Measurements from ENCODE around the gene VPS11. TPM values are rescaled to one million over a fixed set of nuclear protein-coding genes. Genes with fewer than 3 reads are reported as not detected.
A peak's percentile ranks its signal among the peaks of the same experiment; 100 is the strongest.

The VPS11 gene
- total RNA-seq, 2 donors from 2014 or later: 41.1 to 49.1 TPM

GRCh38 chr11:119091966-119092879, 24.6 kb downstream of the VPS11 start:
- Histone ChIP-seq H3K4me3 (no peak overlapping the region), H3K27me3 (replicated peaks; ENCODE audit: insufficient read depth) (no peaks in the 10 kb centered on the region), H3K27ac (no peak overlapping the region), H3K9me3 (no peaks in the 10 kb centered on the region), H3K4me1 (replicated peaks) (peaks cover 10% of the 10 kb centered on the region), H3K36me3 (no peaks in the 10 kb centered on the region)
- intact Hi-C loops (cut with DNase I): loop anchor here (5.0 kb wide), 1 partner anchor 105 kb away; no protein-coding TSS in a partner anchor
- WGBS: 82% methylated on average over 13 of the region's 13 CpGs
- TF ChIP-seq POLR2A (IDR thresholded peaks at IDR 0.05) (no peak), POLR2AphosphoS5 (IDR thresholded peaks at IDR 0.05) (no peak)
- TF ChIP-seq, protein P1, sequence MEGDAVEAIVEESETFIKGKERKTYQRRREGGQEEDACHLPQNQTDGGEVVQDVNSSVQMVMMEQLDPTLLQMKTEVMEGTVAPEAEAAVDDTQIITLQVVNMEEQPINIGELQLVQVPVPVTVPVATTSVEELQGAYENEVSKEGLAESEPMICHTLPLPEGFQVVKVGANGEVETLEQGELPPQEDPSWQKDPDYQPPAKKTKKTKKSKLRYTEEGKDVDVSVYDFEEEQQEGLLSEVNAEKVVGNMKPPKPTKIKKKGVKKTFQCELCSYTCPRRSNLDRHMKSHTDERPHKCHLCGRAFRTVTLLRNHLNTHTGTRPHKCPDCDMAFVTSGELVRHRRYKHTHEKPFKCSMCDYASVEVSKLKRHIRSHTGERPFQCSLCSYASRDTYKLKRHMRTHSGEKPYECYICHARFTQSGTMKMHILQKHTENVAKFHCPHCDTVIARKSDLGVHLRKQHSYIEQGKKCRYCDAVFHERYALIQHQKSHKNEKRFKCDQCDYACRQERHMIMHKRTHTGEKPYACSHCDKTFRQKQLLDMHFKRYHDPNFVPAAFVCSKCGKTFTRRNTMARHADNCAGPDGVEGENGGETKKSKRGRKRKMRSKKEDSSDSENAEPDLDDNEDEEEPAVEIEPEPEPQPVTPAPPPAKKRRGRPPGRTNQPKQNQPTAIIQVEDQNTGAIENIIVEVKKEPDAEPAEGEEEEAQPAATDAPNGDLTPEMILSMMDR (IDR thresholded peaks at IDR 0.05): no peak
- no peak for DNase-seq (ENCODE audit: low spot score)

GRCh38 chr11:119092880-119093842, 25.5 kb downstream of the VPS11 start:
- peak; percentile 67 for DNase-seq (ENCODE audit: low spot score)
- no peaks in the 10 kb centered on the region for H3K9me3 ChIP-seq
- H3K27me3 ChIP-seq (replicated peaks; ENCODE audit: insufficient read depth): no peaks in the 10 kb centered on the region
- TF ChIP-seq POLR2A (IDR thresholded peaks at IDR 0.05): no peak
- TF ChIP-seq POLR2AphosphoS5 (IDR thresholded peaks at IDR 0.05): peak; percentile 28
- H3K36me3 ChIP-seq: peaks cover 0 to 7% of the 10 kb centered on the region in 2 donors
- peak overlapping the region; percentile 93 to 94 for H3K27ac ChIP-seq
- H3K4me3 ChIP-seq: peak overlapping the region in 1 of 2 donors; percentile 67
- peaks cover 10% of the 10 kb centered on the region for H3K4me1 ChIP-seq (replicated peaks)
- intact Hi-C loops (cut with DNase I): loop anchor here (5.0 kb wide), 1 partner anchor 104 kb away; no protein-coding TSS in a partner anchor
- WGBS: 28% methylated on average over 12 of the region's 12 CpGs

GRCh38 chr11:119093942-119094815, 26.6 kb downstream of the VPS11 start:
- DNase-seq (ENCODE audit: low spot score): peak; percentile 14
- no peaks in the 10 kb centered on the region for H3K27me3 ChIP-seq (replicated peaks; ENCODE audit: insufficient read depth)
- TF ChIP-seq POLR2AphosphoS5 (IDR thresholded peaks at IDR 0.05): no peak
- TF ChIP-seq, protein P1 (IDR thresholded peaks at IDR 0.05): peak in 1 of 4 experiments; percentile 11
- TF ChIP-seq POLR2A (IDR thresholded peaks at IDR 0.05): no peak
- H3K9me3 ChIP-seq: no peaks in the 10 kb centered on the region
- peaks cover 0 to 7% of the 10 kb centered on the region in 2 donors for H3K36me3 ChIP-seq
- under 1% methylated on average over 78 of the region's 81 CpGs for WGBS
- peak overlapping the region; percentile 67 to 72 for H3K4me3 ChIP-seq
- peaks cover 10% of the 10 kb centered on the region for H3K4me1 ChIP-seq (replicated peaks)
- peak overlapping the region; percentile 93 to 94 for H3K27ac ChIP-seq
- intact Hi-C loops (cut with DNase I): loop anchor here (5.0 kb wide), 1 partner anchor 103 kb away; no protein-coding TSS in a partner anchor

GRCh38 chr11:119094816-119095065, 27.1 kb downstream of the VPS11 start:
- intact Hi-C loops (cut with DNase I): loop anchor here (5.0 kb wide), 1 partner anchor 103 kb away; no protein-coding TSS in a partner anchor
- DNase-seq (ENCODE audit: low spot score): peak; percentile 81

More at GRCh38 chr11:119094816-119095065, 27.1 kb downstream of the VPS11 start:
- peaks cover 10% of the 10 kb centered on the region for H3K4me1 ChIP-seq (replicated peaks)
- no peaks in the 10 kb centered on the region for H3K27me3 ChIP-seq (replicated peaks; ENCODE audit: insufficient read depth)
- H3K36me3 ChIP-seq: peaks cover 0 to 7% of the 10 kb centered on the region in 2 donors
- peak overlapping the region; percentile 67 to 72 for H3K4me3 ChIP-seq
- peak overlapping the region; percentile 93 to 94 for H3K27ac ChIP-seq
- TF ChIP-seq, protein P1 (IDR thresholded peaks at IDR 0.05): peak; percentile 49 to 80 (median 70)
- no peak for TF ChIP-seq POLR2A (IDR thresholded peaks at IDR 0.05)
- H3K9me3 ChIP-seq: no peaks in the 10 kb centered on the region
- 0% methylated on average over 5 of the region's 19 CpGs for WGBS
